Measurements from ENCODE around the gene SEPTIN2. TPM values are rescaled to one million over a fixed set of nuclear protein-coding genes. Genes with fewer than 3 reads are reported as not detected.

SEPTIN2 gene
- total and polyA plus RNA-seq, 11 donors = 91.2 to 237 (median 199) TPM

- H3K27ac ChIP-seq = no peak overlapping the region
- H3K9me3 ChIP-seq = no peaks in the 10 kb centered on the region
- no peaks in the 10 kb centered on the region for H3K36me3 ChIP-seq
- TF ChIP-seq POLR2A (IDR thresholded peaks at IDR 0.05) (no peak), CTCF (IDR thresholded peaks at IDR 0.05) (no peak)
- 74 to 83% (median 81%) methylated on average over 2 of the region's 2 CpGs for WGBS, 4 donors
- H3K4me3 ChIP-seq = no peak overlapping the region
- no peaks in the 10 kb centered on the region for H3K27me3 ChIP-seq
- ATAC-seq = no peak
- peaks cover 0 to 28% (median 9%) of the 10 kb centered on the region in 12 donors for H3K4me1 ChIP-seq
- intact Hi-C loops (cut with DNase I) = no loop called here
- DNase-seq = no peak
Observed at GRCh38 chr2:241364781-241365180, 49.1 kb downstream of the SEPTIN2 start.

- DNase-seq (no peak), ATAC-seq (no peak)
- TF ChIP-seq CTCF (IDR thresholded peaks at IDR 0.05) = no peak
- TF ChIP-seq POLR2A (IDR thresholded peaks at IDR 0.05) = no peak
- no peaks in the 10 kb centered on the region for H3K36me3 ChIP-seq
- no peak overlapping the region for H3K27ac ChIP-seq
- peaks cover 0 to 28% (median 9%) of the 10 kb centered on the region in 12 donors for H3K4me1 ChIP-seq
- intact Hi-C loops (cut with DNase I) = no loop called here
- 97 to 98% (median 97%) methylated on average over 2 of the region's 2 CpGs for WGBS, 4 donors
- H3K27me3 ChIP-seq = no peaks in the 10 kb centered on the region
- no peaks in the 10 kb centered on the region for H3K9me3 ChIP-seq
- H3K4me3 ChIP-seq = no peak overlapping the region
Observed at GRCh38 chr2:241366678-241367077, 51.0 kb downstream of the SEPTIN2 start.

GRCh38 chr2:241368643-241369042 lies 52.9 kb downstream of the SEPTIN2 start:
- 94 to 100% (median 96%) methylated on average over 3 of the region's 3 CpGs for WGBS, 4 donors
- Histone ChIP-seq H3K27me3 (no peaks in the 10 kb centered on the region), H3K27ac (no peak overlapping the region), H3K9me3 (no peaks in the 10 kb centered on the region), H3K36me3 (peaks cover 0 to 6% (median 3%) of the 10 kb centered on the region in 9 donors), H3K4me3 (no peak overlapping the region), H3K4me1 (peaks cover 0 to 23% (median 3%) of the 10 kb centered on the region in 12 donors)
- no peak for ATAC-seq
- no peak for DNase-seq
- intact Hi-C loops (cut with DNase I) = no loop called here
- TF ChIP-seq POLR2A (IDR thresholded peaks at IDR 0.05) = no peak
- no peak for TF ChIP-seq CTCF (IDR thresholded peaks at IDR 0.05)

- Histone ChIP-seq H3K9me3 (no peaks in the 10 kb centered on the region), H3K4me3 (no peak overlapping the region), H3K27me3 (no peaks in the 10 kb centered on the region), H3K36me3 (peaks cover 0 to 29% (median 18%) of the 10 kb centered on the region in 9 donors), H3K4me1 (peaks cover 0 to 7% (median 0%) of the 10 kb centered on the region in 12 donors), H3K27ac (peak overlapping the region in 1 of 12 donors; percentile 3)
- DNase-seq (no peak), ATAC-seq (peak in 2 of 4 donors; percentile 55 to 60)
- TF ChIP-seq CTCF (IDR thresholded peaks at IDR 0.05) (no peak), POLR2A (IDR thresholded peaks at IDR 0.05) (no peak)
- intact Hi-C loops (cut with DNase I) = no loop called here
- WGBS, 4 donors = 63 to 88% (median 68%) methylated on average over 11 of the region's 11 CpGs
Observed at GRCh38 chr2:241372361-241372992, 56.8 kb downstream of the SEPTIN2 start.

All from heart left ventricle (tissue), 16 donors.